PC-9 (cell line): ENCODE measurements around the gene TAF4B.

ENCODE experiments used
- CTCF ChIP-seq: fragments of 200-600 bp; sonication (generic); conservative IDR thresholded peaks from 2 replicates; pipeline ENCODE4 v1.6.1; 2017; ENCODE audit warnings: mixed run types, antibody characterized with exemption, mild to moderate bottlenecking, moderate library complexity
- EZH2 ChIP-seq: fragments of 200-600 bp; sonication (generic); IDR thresholded peaks from 2 replicates; pipeline ENCODE4 v1.8.0; 2017; ENCODE audit warnings: antibody characterized with exemption, low read depth

GRCh38 chr18:26350961-26351360, 124.7 kb downstream of the TAF4B start:
- TF ChIP-seq EZH2: no peak
- no peak for TF ChIP-seq CTCF
